Islet precursor cell (in vitro differentiated cells): ENCODE data around the gene DDX60.

Experiments
- DNase-seq: peaks from one replicate; pipeline ENCODE4 v3.0.0-alpha.2; 2018

Gene DDX60

GRCh38 chr4:168199260-168199957, 119.1 kb downstream of the DDX60 start:
- DNase-seq = no peak

GRCh38 chr4:168197926-168198325, 120.6 kb downstream of the DDX60 start:
- no peak for DNase-seq

- DNase-seq = no peak
Observed at GRCh38 chr4:168188754-168189153, 129.8 kb downstream of the DDX60 start.

GRCh38 chr4:168183717-168184571, 134.6 kb downstream of the DDX60 start:
- no peak for DNase-seq

GRCh38 chr4:168177546-168178149, 140.9 kb downstream of the DDX60 start:
- DNase-seq = no peak

GRCh38 chr4:168174308-168174707, 144.2 kb downstream of the DDX60 start:
- no peak for DNase-seq

GRCh38 chr4:168167714-168168284, 150.8 kb downstream of the DDX60 start:
- no peak for DNase-seq
